IMR-90 (cell line): Measurements from ENCODE around the gene NUDT12. TPM values are rescaled to one million over a fixed set of nuclear protein-coding genes. Genes with fewer than 3 reads are reported as not detected.

Experiments used
- ATAC-seq: fragments of 200-7000 bp; cut with Tn5 transposase; 2 replicates; pipeline ENCODE4 v1.9.1; 2020; ENCODE audit warnings: low read depth, mild to moderate bottlenecking, moderate library complexity
- BruUV-seq: library from RNA; stranded (reverse); fragments of 400-500 nt; replicated peaks from 2 replicates; lab custom pipeline; 2021; lab: Mats Ljungman, UMichigan
- CTCF ChIA-PET: fragments of 300-600 bp; formaldehyde crosslinking; extraction: SDS; loops from one replicate; lab custom pipeline; 2021; ENCODE audit warnings: antibody characterized with exemption; lab: Yijun Ruan, JAX
- POLR2A ChIA-PET: fragments of 300-600 bp; sonication (Branson Sonifier 250); formaldehyde crosslinking; loops from one replicate; lab custom pipeline; 2022; ENCODE audit warnings: antibody characterized with exemption; ENCODE audit not compliant: unreplicated experiment; lab: Charles Lee
- DNase-seq: peaks from one replicate; pipeline ENCODE4 v3.0.0; 2013
- H2AFZ ChIP-seq: replicated peaks from 2 replicates; pipeline ENCODE3; 2013; ENCODE audit warnings: low read length, mild to moderate bottlenecking; ENCODE audit not compliant: poor library complexity
- H2AK5ac ChIP-seq: 2 replicates; pipeline ENCODE4 v1.6.1; 2013; ENCODE audit warnings: low read depth, low read length, inconsistent platforms
- H2AK9ac ChIP-seq: replicated peaks from 2 replicates; pipeline ENCODE3; 2013; ENCODE audit warnings: mild to moderate bottlenecking, low read depth, low read length, moderate library complexity; ENCODE audit not compliant: poor library complexity
- H2BK120ac ChIP-seq: 2 replicates; pipeline ENCODE4 v1.6.1; 2013; ENCODE audit warnings: low read depth, low read length, inconsistent platforms
- H2BK15ac ChIP-seq: 3 replicates; pipeline ENCODE4 v1.6.1; 2013; ENCODE audit warnings: low read depth, low read length, inconsistent platforms
- H2BK20ac ChIP-seq: 2 replicates; pipeline ENCODE4 v1.6.1; 2013; ENCODE audit warnings: low read depth, mild to moderate bottlenecking, inconsistent platforms, low read length, moderate library complexity
- H2BK5ac ChIP-seq: 2 replicates; pipeline ENCODE4 v1.6.1; 2013; ENCODE audit warnings: mild to moderate bottlenecking, low read depth, low read length, inconsistent platforms; ENCODE audit not compliant: poor library complexity, severe bottlenecking
- H3K14ac ChIP-seq: replicated peaks from 2 replicates; pipeline ENCODE4 v1.6.1; 2013; ENCODE audit warnings: low read depth, low read length, inconsistent platforms
- H3K18ac ChIP-seq: 2 replicates; pipeline ENCODE4 v1.6.1; 2013; ENCODE audit warnings: low read depth, low read length, control low read depth
- H3K23ac ChIP-seq: 2 replicates; pipeline ENCODE4 v1.6.1; 2013; ENCODE audit warnings: low read depth, low read length, inconsistent platforms
- H3K27ac ChIP-seq: 2 replicates; pipeline ENCODE4 v1.5.1; 2013; ENCODE audit warnings: mild to moderate bottlenecking, control low read depth, low read length; ENCODE audit not compliant: insufficient read depth
- H3K27me3 ChIP-seq: 2 replicates; pipeline ENCODE4 v1.6.1; 2013; ENCODE audit warnings: low read length; ENCODE audit not compliant: control insufficient read depth, insufficient read depth
- H3K36me3 ChIP-seq: 2 replicates; pipeline ENCODE4 v1.6.1; 2013; ENCODE audit warnings: low read length, mixed read lengths; ENCODE audit not compliant: control insufficient read depth, insufficient read depth
- H3K4ac ChIP-seq: 2 replicates; pipeline ENCODE4 v1.6.1; 2013; ENCODE audit warnings: low read depth, low read length, inconsistent platforms
- H3K4me1 ChIP-seq: 2 replicates; pipeline ENCODE4 v1.6.1; 2013; ENCODE audit warnings: low read length, mixed read lengths; ENCODE audit not compliant: control insufficient read depth, insufficient read depth
- H3K4me2 ChIP-seq: 2 replicates; pipeline ENCODE4 v1.6.1; 2013; ENCODE audit warnings: low read depth, mild to moderate bottlenecking, control low read depth, low read length, moderate library complexity
- H3K4me3 ChIP-seq: 2 replicates; pipeline ENCODE4 v1.5.1; 2013; ENCODE audit warnings: low read depth, mild to moderate bottlenecking, control low read depth, low read length, moderate library complexity; ENCODE audit not compliant: insufficient read depth
- H3K56ac ChIP-seq: 2 replicates; pipeline ENCODE4 v1.6.1; 2013; ENCODE audit warnings: low read length, inconsistent platforms; ENCODE audit not compliant: insufficient read depth; ENCODE audit errors: extremely low read depth
- H3K79me1 ChIP-seq, 2 experiments: 2 replicates each; pipeline ENCODE4 v1.6.1; 2013; ENCODE audit warnings: low read length in 2 of 2, inconsistent platforms in 1 of 2, low read depth in 1 of 2
- H3K9ac ChIP-seq: 2 replicates; pipeline ENCODE4 v1.6.1; 2013; ENCODE audit warnings: low read depth, low read length, control low read depth
- H3K9me1 ChIP-seq: 2 replicates; pipeline ENCODE4 v1.6.1; 2013; ENCODE audit warnings: low read length, inconsistent platforms; ENCODE audit not compliant: insufficient read depth
- H3K9me3 ChIP-seq: 2 replicates; pipeline ENCODE4 v1.6.1; 2013; ENCODE audit warnings: low read length; ENCODE audit not compliant: control insufficient read depth, insufficient read depth
- H4K20me1 ChIP-seq: 2 replicates; pipeline ENCODE4 v1.6.1; 2013; ENCODE audit warnings: low read length, inconsistent platforms; ENCODE audit not compliant: insufficient read depth
- H4K5ac ChIP-seq: 2 replicates; pipeline ENCODE4 v1.6.1; 2013; ENCODE audit warnings: mild to moderate bottlenecking, low read depth, low read length, control low read depth
- H4K8ac ChIP-seq, 2 experiments: 2 replicates each; pipeline ENCODE4 v1.6.1; 2013; ENCODE audit warnings: low read depth in 2 of 2, low read length in 2 of 2, control low read depth in 1 of 2, inconsistent platforms in 1 of 2
- H4K91ac ChIP-seq: 2 replicates; pipeline ENCODE4 v1.6.1; 2013; ENCODE audit warnings: low read depth, low read length, inconsistent platforms; ENCODE audit not compliant: insufficient read depth
- CEBPB ChIP-seq: IDR thresholded peaks from 2 replicates; pipeline ENCODE4 v1.6.1; 2012; ENCODE audit warnings: low read depth, low read length, improper control_type of control experiment
- CHD1 ChIP-seq: IDR thresholded peaks from 2 replicates; pipeline ENCODE4 v1.6.1; 2012; ENCODE audit warnings: low read depth, low read length, improper control_type of control experiment
- CTCF ChIP-seq: conservative IDR thresholded peaks from 2 replicates; pipeline ENCODE4 v1.5.1; 2012; ENCODE audit warnings: mild to moderate bottlenecking, low read depth, low read length, improper control_type of control experiment
- FOS ChIP-seq: fragments of 150-350 bp; IDR thresholded peaks from 2 replicates; pipeline ENCODE4 v1.6.1; 2016; ENCODE audit warnings: low read depth, low read length
- MXI1 ChIP-seq: IDR thresholded peaks from 2 replicates; pipeline ENCODE4 v1.6.1; 2012; ENCODE audit warnings: low read depth, mild to moderate bottlenecking, low read length, moderate library complexity, borderline replicate concordance
- NFE2L2 ChIP-seq: fragments of 150-350 bp; IDR thresholded peaks from 2 replicates; pipeline ENCODE4 v1.6.1; 2016; ENCODE audit warnings: low read depth, mild to moderate bottlenecking, low read length
- POLR2A ChIP-seq: IDR thresholded peaks from 2 replicates; pipeline ENCODE4 v1.6.1; 2012; ENCODE audit warnings: mild to moderate bottlenecking, low read depth, low read length
- RCOR1 ChIP-seq: IDR thresholded peaks from 2 replicates; pipeline ENCODE4 v1.6.1; 2012; ENCODE audit warnings: mild to moderate bottlenecking, low read length, improper control_type of control experiment; ENCODE audit not compliant: insufficient replicate concordance
- RFX5 ChIP-seq: IDR thresholded peaks from 2 replicates; pipeline ENCODE4 v1.8.0; 2012; ENCODE audit warnings: low read depth, mild to moderate bottlenecking, low read length, moderate library complexity
- SMC3 ChIP-seq: fragments of 150-350 bp; IDR thresholded peaks from 2 replicates; pipeline ENCODE4 v1.6.1; 2016; ENCODE audit warnings: low read depth, mild to moderate bottlenecking, antibody characterized with exemption, low read length, moderate library complexity
- WGBS, 2 experiments: methylation state at CpG; one replicate each; pipeline versions ENCODE4 v1.1.5 to v1.1.7; 2013; ENCODE audit warnings: missing lambda C conversion rate in 2 of 2; ENCODE audit not compliant: insufficient read length in 1 of 2; ENCODE audit errors: extremely low coverage in 2 of 2; 5-methylcytosine and 5-hydroxymethylcytosine counted together
- dilution Hi-C: fragments of 300-500 bp; cut with HindIII; formaldehyde crosslinking; loops from one replicate; pipeline ENCODE4 v1.14.3; 2018; ENCODE audit warnings: low sequenced_read_pairs; ENCODE audit not compliant: unreplicated experiment
- in situ Hi-C: fragments of 300-500 bp; cut with MboI; formaldehyde crosslinking; loops from 3 replicates; pipeline ENCODE4 v1.14.3; 2019; ENCODE audit warnings: low sequenced_read_pairs, inconsistent platforms, mixed read lengths
- intact Hi-C: fragments of 100-400 bp; cut with micrococcal nuclease; formaldehyde crosslinking; loops from 2 replicates; pipeline ENCODE4 v1.10.0; 2022
- polyA plus RNA-seq, 3 experiments: library from polyadenylated mRNA; depleted of rRNA; stranded (reverse); fragments of >200 nt; gene quantifications; 2 replicates each; pipeline ENCODE4 v1.2.3, GENCODE V29; 2012; ENCODE audit warnings: low replicate concordance in 1 of 3
- total RNA-seq: library from RNA; depleted of rRNA; stranded (reverse); fragments of >200 nt; gene quantifications from 2 replicates; pipeline ENCODE4 v1.2.3, GENCODE V29; 2012
- TF ChIP-seq, protein P1 (sequence below): fragments of 150-350 bp; IDR thresholded peaks from 2 replicates; pipeline ENCODE4 v1.6.1; 2017; ENCODE audit warnings: mild to moderate bottlenecking, antibody characterized with exemption, low read length, low read depth

NUDT12 gene
- total and polyA plus RNA-seq, 2 of the 4 experiments (the other 2 are of a cell fraction), result 3.7 to 5.9 TPM

GRCh38 chr5:103565719-103566118 is 3.1 kb upstream of the NUDT12 start:
- in situ Hi-C loops, result loop anchor here (10.0 kb wide), 1 partner anchor 609 kb away; no protein-coding TSS in a partner anchor
- H3K9me3 ChIP-seq, result no peaks in the 10 kb centered on the region
- POLR2A ChIA-PET, result no interaction called here

More at GRCh38 chr5:103565719-103566118, 3.1 kb upstream of the NUDT12 start:
- no peak for TF ChIP-seq CEBPB
- TF ChIP-seq NFE2L2, result no peak
- no peak for TF ChIP-seq FOS
- no peak for TF ChIP-seq RCOR1
- TF ChIP-seq MXI1, result no peak
- TF ChIP-seq POLR2A, result no peak
- no peak for TF ChIP-seq SMC3
- no peak for TF ChIP-seq CTCF
- no peak for TF ChIP-seq CHD1
- TF ChIP-seq, protein P1, sequence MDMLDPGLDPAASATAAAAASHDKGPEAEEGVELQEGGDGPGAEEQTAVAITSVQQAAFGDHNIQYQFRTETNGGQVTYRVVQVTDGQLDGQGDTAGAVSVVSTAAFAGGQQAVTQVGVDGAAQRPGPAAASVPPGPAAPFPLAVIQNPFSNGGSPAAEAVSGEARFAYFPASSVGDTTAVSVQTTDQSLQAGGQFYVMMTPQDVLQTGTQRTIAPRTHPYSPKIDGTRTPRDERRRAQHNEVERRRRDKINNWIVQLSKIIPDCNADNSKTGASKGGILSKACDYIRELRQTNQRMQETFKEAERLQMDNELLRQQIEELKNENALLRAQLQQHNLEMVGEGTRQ, result no peak
- no peak for TF ChIP-seq RFX5
- peaks cover 0 to 3% of the 10 kb centered on the region in 2 experiments; a peak in 1 of 4 replicates for H3K79me1 ChIP-seq
- H3K18ac ChIP-seq, result no peak overlapping the region
- ATAC-seq, result no peak
- no peak overlapping the region for H3K4me2 ChIP-seq
- no peak overlapping the region for H2BK120ac ChIP-seq
- no peak overlapping the region for H2BK20ac ChIP-seq
- H3K36me3 ChIP-seq, result no peaks in the 10 kb centered on the region
- H4K8ac ChIP-seq, result no peak overlapping the region
- H4K91ac ChIP-seq, result no peak overlapping the region
- H3K56ac ChIP-seq, result no peak overlapping the region
- CTCF ChIA-PET, result no interaction called here
- peaks cover 2% of the 10 kb centered on the region; the same call in 1 of the 2 replicates for H3K27me3 ChIP-seq
- H2AK9ac ChIP-seq, result no peak overlapping the region
- BruUV-seq, result no TSS peak
- H3K4me3 ChIP-seq, result no peak overlapping the region
- H3K23ac ChIP-seq, result no peak overlapping the region
- H3K4me1 ChIP-seq, result no peaks in the 10 kb centered on the region
- H3K14ac ChIP-seq, result no peak overlapping the region
- H2BK15ac ChIP-seq, result no peak overlapping the region
- no peak overlapping the region for H2AK5ac ChIP-seq
- no peaks in the 10 kb centered on the region for H4K20me1 ChIP-seq
- no peak overlapping the region for H3K27ac ChIP-seq
- no peak overlapping the region for H2BK5ac ChIP-seq
- no peak for DNase-seq
- peak overlapping the region; percentile 48 for H2AFZ ChIP-seq
- intact Hi-C loops (no loop called here), dilution Hi-C loops (no loop called here)
- no peak overlapping the region for H4K5ac ChIP-seq
- no peaks in the 10 kb centered on the region for H3K9me1 ChIP-seq
- no peak overlapping the region for H3K9ac ChIP-seq
- no CpG with 5 or more reads among the region's 4 CpGs for WGBS, 2 experiments
- H3K4ac ChIP-seq, result no peak overlapping the region
